ENCODE measurements around the gene SEMA5A.

The SEMA5A gene

DNA sequence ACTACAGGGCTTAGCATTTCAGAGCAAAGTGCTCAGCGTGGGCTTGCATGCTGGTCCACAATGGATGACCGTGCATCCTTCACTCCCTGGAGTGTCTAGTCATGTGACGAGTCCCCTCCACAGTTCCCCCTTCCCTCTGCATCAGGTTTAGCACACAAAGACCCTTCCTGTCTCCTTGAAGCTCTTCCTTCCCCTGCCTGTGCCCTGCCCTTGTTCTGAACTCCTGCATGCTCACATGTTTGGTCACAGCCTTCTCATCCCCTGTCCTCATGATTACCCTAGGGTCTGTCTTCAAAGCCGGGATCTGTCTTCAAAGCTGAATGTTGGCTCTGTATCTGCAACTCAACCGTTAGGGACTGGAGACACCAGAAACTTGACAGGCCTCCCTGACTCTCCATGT is 388.9 kb downstream of the SEMA5A start:
- in situ Hi-C loops (cut with MboI; ENCODE audit: low sequenced_read_pairs): no loop called here

DNA sequence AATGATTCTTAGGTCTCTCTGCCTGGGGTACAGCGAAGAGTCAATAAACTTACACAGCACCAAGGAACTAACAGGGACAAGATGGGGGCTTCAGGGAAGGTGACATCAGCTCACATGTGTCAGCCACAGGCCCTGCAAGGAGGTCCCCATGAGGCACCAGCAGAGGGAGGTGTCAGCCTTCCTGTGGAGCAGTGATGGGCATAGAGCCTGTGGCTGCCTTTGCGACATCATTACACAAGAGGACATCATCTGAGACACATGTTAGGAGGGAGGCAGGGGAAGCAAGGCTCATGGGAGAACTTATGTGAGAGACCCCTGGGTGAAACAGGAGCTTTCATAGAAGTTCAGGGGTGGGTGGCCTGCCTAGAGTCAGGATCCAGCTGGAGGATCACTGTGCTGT is 389.6 kb downstream of the SEMA5A start:
- in situ Hi-C loops (cut with MboI; ENCODE audit: low sequenced_read_pairs): no loop called here

DNA sequence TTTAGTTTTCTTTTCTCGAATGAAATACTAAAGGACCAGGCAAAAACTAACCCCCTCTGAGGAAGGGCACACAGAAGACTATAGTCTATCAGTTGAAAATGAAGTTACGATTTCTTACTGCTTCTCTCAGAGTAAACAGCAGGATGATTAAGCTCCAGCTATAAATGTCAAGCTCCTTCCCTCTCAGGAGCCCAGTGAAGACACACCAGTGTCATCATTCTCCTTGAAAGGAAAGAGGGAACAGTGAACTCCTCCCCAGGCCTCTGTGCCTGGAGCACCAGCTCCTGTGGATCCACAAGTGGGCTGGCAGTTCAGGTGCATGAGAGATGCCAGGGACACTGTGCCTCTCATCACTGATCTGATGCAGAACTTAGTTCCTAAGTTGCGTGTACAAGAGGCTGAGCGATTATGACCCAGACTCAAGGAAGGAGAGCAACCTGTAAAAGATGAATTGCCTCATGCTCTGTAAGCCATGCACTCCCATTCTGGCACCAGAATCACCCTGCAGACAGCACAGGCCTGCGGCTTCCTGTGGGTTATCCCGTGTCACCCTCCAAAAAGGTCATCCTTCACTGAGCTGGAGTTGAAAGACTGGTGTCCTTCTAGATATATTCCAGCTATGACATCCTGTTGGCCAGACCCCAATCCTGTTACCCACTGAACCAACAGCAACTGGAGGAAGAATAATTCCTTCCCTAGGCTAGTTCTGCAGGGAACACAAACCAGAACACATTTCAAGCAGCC is 394.0 kb downstream of the SEMA5A start:
- in situ Hi-C loops (cut with MboI; ENCODE audit: low sequenced_read_pairs): no loop called here

DNA sequence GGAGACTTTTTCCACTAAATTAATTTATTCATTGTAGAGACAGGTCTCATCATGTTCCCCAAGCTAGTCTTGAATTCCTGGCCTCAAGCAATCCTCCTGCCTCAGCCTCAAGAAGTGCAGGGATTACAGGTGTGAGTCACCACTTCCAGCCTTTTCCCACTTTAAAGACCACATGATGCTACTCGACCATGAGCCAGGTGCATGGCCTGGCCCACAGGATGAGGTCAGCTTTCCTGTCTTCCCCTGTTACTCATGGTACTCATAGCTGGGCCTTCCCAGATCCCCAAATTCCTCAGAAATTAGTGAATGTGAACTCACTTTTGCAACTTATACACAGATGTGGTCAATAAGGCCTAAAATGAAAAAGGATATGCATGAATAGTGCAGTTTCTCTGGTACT is 395.9 kb downstream of the SEMA5A start:
- in situ Hi-C loops (cut with MboI; ENCODE audit: low sequenced_read_pairs): no loop called here

DNA sequence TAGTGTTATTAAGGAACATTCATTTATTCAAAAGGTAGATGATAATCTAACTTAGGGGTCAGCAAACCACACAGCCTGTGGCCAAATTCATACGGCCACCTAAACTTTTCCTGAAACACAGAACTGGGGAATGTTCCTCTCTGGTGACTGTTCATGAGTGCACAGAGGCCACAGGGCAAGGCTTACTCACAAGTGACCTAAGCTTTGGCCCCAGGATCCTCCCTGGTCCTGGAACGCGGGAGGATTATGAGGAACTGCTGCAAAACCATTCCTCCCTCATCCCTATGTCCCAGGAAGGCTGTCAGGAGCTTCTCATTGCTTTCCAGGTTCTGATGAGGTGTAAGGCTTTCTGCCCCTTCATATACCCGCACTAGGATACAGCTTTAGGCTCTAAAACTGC is 397.6 kb downstream of the SEMA5A start:
- in situ Hi-C loops (cut with MboI; ENCODE audit: low sequenced_read_pairs): no loop called here

DNA sequence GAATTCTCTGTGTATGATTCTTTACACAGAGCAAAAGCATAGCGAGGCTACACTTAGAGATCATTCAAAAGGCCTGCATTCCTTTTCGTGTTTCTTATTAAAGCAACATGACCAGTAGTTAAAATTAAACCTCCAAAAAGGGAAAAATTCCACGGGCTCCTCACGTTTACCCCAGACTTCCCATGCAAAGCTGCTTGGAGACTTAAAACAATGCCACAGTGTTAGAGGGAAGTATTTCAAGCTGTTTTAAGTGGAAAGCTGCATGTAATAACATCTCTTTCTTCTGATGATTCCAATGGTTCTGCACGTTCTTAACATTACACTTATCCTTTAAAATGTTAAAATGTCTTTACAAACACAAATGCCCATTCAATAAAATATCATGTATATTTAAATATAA is 405.2 kb downstream of the SEMA5A start:
- in situ Hi-C loops (cut with MboI; ENCODE audit: low sequenced_read_pairs): no loop called here

DNA sequence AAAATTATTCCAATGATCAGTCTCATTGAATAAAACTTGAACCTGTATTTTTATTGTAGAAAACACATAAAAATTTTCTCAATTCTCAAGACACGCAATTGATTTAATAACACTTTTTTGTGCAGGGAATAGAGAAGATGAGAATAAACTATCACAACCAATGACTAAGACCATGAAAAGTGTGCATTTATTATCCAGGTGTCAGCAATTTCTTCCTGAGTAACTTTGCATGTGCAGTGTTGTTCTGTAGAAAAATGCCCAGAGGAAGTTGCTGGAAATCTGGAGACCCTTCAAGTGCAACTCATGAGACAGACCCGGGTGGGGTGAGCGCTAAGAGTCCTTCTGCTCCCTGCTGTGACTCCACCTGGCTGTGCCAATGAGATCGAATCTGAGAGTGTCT is 405.7 kb downstream of the SEMA5A start:
- in situ Hi-C loops (cut with MboI; ENCODE audit: low sequenced_read_pairs): no loop called here

DNA sequence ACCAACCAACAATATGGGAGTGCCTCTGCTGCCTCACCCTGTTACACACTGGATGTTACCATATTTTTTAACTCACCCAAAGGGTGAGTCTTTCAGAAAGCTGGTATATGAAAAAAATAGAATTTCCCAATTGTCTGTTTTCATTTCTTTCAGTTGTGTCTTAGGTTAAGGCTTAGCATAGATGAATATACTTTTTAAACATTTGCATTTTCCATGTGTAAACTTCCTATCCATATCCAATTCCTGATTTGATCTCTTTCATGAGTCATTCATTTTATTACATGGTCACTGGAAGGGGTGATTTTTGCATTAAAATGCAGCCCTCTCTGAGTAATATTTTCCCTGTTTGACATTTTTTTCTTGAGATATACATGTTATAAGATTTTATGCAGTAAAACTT is 406.5 kb downstream of the SEMA5A start:
- in situ Hi-C loops (cut with MboI; ENCODE audit: low sequenced_read_pairs): no loop called here

DNA sequence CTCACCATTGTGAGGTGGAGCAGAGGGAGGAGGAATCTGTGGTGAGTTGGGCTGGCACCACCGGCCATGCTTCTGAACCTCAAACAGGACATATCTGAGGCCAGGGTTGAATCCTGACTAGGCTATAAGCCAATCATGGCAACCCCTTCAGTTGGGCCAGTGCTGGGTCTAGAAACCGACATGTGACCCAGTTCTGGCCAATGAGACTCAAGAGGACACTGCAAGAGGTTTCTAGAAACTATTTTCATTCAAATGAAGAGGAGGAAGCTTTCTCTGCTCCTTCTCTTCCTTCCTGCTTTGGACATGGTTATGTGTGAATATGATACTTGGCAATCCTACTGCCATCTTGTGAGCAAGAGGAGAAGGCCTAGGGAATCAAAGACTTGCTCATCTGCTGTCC is 417.7 kb downstream of the SEMA5A start:
- in situ Hi-C loops (cut with MboI; ENCODE audit: low sequenced_read_pairs): no loop called here

DNA sequence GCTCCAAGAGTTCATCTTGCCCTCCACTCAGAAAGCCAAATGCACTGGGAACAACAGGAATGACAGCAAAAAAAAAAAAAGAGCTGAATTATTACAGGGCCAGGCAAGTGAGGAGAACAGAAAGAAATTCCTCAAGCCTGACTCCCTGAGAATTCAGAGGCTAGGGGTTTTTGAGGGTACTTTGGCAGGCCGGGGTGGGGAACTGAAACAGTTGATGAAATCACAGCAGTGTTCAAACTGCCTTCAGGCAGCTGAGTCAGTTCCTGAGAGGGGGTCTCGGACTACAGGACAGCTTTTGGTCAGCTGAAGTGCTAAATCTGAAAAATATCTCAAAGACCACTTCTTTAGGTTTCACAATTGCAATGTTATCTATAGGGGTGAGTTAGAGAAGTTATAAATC is 419.4 kb downstream of the SEMA5A start:
- in situ Hi-C loops (cut with MboI; ENCODE audit: low sequenced_read_pairs): no loop called here

DNA sequence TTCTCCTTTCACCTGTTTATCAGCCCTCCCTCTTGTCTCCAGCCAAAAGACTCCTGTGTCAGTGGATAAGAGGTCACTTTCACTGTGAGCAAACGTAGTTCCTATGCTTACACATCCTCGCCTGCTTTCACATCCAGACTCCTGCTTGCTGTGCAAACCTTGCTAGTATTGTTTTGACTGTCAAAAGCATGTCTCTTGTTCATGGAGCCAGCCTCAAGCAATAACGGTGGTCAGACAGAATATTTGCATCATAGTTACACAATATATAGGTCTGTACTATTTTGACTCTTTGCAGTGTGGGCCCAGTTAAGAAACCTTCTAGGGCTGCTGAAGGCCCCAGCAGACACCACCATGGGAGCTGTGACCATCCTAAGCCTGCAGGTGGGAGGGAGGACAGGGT is 420.0 kb downstream of the SEMA5A start:
- in situ Hi-C loops (cut with MboI; ENCODE audit: low sequenced_read_pairs): no loop called here

DNA sequence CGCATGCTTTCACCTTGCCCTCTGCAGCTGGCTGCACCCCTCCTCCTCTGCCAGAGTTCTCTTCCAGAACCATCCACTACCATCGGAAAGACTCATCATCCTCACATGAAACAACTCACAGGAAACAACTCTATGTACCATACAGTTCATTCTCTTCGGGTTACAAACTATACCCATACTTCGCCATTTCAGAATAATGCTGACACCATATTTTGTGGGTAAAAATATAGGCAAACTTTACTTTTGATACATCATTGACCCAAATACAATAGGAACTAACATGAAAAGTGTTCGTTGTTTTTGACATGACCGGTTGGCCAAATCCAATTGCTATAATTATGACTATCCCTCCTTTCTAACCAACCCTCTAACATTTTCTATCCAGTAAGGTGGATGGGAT is 421.0 kb downstream of the SEMA5A start:
- in situ Hi-C loops (cut with MboI; ENCODE audit: low sequenced_read_pairs): no loop called here

DNA sequence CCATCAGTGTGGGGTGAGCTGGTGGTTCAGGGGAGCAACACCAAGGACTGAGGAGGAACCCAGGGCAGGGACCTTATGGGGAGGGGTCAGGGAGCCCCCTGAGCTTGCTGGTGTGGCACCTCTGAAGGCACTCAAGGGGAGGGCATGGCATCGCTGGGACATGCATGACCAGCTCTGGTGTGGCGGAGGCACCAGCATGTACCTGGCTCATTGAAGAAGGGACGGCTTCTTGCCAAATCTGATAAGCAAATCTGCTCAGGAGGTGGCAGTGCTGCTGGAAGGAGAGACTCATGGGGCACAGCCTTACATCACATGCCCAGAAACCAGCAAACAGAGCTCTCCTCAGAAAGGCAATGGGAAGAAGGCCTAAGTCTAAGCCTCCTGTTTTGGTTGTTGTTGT is 421.8 kb downstream of the SEMA5A start:
- in situ Hi-C loops (cut with MboI; ENCODE audit: low sequenced_read_pairs): no loop called here

DNA sequence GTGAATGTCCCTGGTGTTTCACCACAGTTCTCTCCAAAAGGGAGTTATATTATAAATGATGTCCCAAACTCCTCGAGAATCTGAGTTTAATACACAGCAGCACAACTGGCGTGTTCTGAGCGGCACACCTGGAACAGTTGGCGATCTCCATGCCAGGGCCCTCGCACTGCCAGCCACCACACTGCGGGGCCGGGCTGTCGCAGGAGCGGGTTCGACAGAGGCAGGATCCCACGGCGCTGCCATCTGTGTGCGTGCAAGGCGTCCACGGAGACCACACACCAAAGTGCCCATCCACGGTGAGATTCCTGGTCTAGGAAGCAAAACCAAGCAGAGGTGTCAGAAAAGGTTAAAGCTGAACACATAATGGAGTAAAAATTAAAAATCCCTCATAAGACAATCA is 423.3 kb downstream of the SEMA5A start:
- in situ Hi-C loops (cut with MboI; ENCODE audit: low sequenced_read_pairs): no loop called here

DNA sequence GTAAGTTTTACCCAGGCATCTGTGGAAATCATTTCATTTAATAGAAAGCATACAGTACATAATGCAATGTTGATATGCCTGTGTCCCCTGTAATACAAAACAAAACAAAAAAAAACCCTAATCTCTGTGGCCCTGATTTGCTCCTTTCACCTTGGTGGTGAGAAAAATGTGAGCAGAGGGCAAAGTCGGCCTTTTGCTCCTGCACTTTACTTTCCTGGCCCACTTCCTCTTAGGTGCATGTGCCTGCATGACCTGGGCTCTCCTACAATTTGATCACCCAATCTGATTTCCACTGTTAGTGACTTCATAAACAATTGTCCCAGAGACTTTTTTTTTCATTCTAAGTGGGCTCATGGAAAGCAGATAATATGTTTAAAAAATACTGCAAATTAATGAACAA is 424.3 kb downstream of the SEMA5A start:
- in situ Hi-C loops (cut with MboI; ENCODE audit: low sequenced_read_pairs): no loop called here

DNA sequence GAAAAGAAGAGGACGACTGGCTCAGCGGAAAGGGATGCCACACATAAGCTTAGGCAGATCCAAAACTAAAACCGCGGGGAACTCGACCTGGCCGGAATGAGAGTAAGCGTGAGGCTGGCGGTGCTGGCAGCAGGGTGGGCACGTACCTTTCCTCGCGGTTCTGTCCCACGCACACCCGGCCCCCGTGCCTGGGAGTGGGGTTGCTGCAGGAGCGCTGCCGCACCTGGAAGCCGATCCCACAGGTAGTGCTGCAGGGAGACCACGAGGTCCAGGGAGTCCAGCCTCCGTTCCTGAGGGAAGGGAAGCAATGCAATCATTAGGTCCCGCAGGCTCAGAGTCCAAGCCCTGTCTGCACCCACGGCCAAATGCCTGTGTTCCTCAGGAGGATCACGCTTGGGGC is 427.0 kb downstream of the SEMA5A start:
- in situ Hi-C loops (cut with MboI; ENCODE audit: low sequenced_read_pairs): no loop called here

DNA sequence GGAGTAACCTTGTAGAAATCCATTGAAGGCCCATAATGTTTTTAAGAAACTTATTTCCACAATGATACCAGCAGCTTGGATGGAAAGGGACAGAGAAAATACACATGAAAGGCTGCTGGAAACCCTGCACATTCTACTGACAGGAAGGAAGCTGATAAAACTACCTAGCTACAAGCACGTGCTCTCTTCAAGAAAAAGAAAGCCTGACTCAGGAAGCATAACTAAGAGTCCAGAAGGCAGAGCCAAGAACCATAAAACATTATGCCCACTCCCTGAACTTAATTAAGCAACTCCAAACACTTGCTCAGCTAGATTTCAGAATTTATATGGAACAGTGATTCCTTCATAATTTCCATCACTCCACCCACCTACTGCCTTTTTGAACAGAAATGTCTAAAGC is 430.8 kb downstream of the SEMA5A start:
- in situ Hi-C loops (cut with MboI; ENCODE audit: low sequenced_read_pairs): no loop called here

DNA sequence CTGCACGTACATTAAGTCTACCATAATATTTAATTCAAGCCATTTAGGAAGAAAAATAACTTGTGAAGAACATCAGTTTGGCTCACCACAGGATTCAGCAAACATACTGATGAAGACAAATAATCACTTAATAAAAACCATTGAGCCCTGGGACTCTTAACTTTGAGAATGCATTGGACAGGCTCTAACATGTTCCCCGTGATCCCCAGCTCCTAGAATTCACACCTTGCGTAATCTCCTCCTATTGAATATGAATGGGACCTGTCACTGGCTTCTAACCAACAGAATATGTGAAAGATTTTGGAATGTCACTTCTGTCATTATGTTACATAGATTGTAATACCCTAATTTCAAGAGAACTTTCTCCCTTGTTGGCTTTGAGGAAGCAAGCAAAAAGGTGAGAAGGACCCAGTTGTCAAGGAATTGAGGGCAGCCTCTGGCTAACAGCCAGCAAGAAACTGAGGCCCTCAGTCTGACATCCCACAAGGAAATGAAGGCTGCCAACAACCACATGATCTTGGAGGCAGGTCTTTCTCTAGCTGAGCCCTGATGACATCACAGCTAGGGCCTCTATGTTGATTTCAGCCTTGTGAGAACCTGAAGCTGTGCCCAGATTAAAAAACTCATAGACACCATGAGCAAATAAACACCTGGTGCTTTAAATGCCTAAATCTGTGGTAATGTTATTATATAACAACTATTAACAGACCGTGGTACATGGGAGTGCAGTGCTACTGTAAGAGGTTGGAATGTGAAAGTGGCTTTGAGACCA is 433.2 kb downstream of the SEMA5A start:
- in situ Hi-C loops (cut with MboI; ENCODE audit: low sequenced_read_pairs): no loop called here

DNA sequence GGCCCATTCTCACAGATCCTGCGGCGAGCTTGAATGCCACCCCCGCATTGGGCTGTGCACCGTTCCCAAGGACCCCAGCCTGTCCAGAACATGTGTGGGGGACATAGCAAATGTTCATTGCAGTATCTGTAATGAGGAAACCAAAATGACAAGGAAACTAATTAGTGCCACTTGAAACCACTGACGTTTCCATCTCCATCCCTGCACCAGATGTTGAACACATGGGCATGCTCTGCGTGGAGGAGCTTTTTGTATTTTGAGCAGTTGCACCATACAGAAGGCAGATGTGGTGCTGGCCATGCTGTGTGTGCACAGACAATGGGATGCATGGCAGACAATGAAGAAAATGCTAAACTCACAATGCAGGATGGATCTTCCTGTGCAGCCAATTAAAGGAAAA is 437.7 kb downstream of the SEMA5A start:
- in situ Hi-C loops (cut with MboI; ENCODE audit: low sequenced_read_pairs): no loop called here

DNA sequence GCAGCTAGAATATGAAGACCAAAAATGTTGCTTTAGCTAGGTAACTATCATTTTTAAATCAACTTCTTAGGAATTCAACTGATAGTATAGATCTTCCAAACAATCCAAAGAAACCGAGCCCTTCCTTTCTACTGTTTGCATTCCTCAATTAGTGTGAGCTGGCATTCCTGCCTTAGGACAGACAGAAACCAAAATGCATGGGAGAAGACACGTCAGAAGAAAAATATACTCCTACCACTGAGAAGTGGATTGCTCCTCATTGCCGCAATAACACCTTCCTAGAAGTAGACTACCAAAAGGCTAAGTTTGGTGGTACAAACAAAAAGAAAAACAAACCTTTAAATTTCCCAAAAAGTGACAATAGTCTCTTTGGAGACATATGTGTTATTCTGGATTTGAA is 440.0 kb downstream of the SEMA5A start:
- in situ Hi-C loops (cut with MboI; ENCODE audit: low sequenced_read_pairs): no loop called here

DNA sequence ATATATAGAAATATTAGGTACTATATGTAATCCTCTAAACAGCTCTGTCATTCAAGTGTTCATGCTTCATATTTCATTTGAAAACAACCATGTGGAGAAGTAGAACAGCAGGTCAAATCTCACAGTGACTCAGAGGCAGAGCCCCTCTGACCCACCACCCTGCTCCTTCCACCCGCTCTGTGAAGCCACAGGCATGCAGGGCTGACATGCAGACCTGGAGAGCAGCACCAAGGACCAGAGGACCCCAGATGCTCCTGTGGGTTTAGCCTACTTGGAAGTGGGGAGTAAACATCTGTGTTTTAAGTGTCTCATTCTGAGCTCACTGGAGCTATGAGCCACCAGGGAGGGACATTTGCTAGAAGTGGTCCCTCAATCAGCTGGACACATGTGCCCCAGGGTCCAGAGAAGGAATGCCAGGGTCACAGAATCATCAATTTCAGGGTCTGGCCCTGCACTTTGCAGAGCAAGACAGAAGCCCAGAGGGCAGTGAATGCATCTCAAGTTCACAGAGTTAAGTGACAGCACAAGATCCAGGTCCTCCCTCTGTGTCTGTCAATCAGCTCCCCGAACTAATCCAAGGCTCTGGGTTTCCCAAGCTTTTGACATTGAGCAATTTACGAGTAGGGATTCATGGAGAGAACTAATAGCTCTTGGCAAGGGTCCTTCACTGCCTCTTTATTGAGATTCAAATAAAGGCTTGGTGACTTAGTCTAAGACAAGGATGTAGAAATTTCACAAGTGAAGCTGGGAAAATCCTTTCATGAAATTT is 441.1 kb downstream of the SEMA5A start:
- in situ Hi-C loops (cut with MboI; ENCODE audit: low sequenced_read_pairs): no loop called here

DNA sequence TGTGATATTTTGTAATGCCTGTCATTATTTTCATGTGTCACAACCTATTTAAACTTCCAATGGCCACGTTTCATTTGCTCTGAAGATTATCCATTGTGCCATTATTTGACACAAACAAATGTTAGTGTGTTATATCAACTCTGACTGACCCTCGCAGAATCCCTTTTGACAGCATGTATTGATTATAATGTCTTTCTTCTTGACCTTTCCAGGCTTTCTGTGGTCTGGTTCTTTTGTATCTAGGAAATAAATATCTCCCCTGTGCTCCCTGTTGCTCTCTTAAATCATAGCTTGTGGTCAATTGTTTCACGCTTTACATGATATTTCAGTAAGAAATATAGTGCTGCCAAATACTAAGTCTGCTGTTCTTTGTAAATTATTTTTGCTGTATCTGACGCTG is 442.6 kb downstream of the SEMA5A start:
- in situ Hi-C loops (cut with MboI; ENCODE audit: low sequenced_read_pairs): no loop called here
